Measurements from ENCODE around the gene HSPB1.

DNA sequence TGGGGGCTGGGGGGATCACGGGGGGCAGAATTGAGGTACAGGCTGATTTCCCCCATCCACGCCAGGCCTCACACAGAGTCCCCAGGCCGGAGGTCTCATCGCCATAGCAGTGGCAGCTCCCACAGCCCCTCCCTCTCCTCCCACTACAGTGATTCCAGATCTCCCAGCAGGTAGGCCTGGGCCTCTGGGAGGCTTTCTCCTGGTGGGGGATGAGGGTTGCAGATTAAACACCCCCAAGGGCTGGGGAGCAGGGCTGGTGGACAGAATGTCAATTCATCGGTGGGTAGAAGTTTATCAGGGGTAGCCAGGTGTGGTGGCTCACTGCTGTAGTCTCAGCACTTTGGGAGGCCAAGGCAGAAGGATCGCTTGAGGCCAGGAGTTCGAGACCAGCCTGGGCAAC, 37.2 kb upstream of the HSPB1 start:
- TF ChIP-seq, protein P1, sequence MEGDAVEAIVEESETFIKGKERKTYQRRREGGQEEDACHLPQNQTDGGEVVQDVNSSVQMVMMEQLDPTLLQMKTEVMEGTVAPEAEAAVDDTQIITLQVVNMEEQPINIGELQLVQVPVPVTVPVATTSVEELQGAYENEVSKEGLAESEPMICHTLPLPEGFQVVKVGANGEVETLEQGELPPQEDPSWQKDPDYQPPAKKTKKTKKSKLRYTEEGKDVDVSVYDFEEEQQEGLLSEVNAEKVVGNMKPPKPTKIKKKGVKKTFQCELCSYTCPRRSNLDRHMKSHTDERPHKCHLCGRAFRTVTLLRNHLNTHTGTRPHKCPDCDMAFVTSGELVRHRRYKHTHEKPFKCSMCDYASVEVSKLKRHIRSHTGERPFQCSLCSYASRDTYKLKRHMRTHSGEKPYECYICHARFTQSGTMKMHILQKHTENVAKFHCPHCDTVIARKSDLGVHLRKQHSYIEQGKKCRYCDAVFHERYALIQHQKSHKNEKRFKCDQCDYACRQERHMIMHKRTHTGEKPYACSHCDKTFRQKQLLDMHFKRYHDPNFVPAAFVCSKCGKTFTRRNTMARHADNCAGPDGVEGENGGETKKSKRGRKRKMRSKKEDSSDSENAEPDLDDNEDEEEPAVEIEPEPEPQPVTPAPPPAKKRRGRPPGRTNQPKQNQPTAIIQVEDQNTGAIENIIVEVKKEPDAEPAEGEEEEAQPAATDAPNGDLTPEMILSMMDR (IDR thresholded peaks at IDR 0.05; ENCODE audit: low read length): no peak
- TF ChIP-seq EZH2 (IDR thresholded peaks at IDR 0.05; ENCODE audit: borderline replicate concordance, low read length): no peak

Measured in OCI-LY1 (cell line).